Transverse colon (tissue), 4 donors: Measurements from ENCODE around the gene DPP10.

Experiments used
- CTCF ChIP-seq, 5 experiments: fragments of 200-600 bp in 3 of 5; fragments of 450-650 bp in 2 of 5; sonication (generic) in 3 of 5; IDR thresholded peaks; 1 replicate in 2 of 5; 2 replicates in 3 of 5; pipeline ENCODE4 v1.5.1; 2016 to 2017; ENCODE audit warnings: antibody characterized with exemption in 5 of 5, inconsistent platforms in 3 of 5, mild to moderate bottlenecking in 2 of 5, moderate library complexity in 1 of 5
- EP300 ChIP-seq: sonication (generic); formaldehyde crosslinking; IDR thresholded peaks from one replicate; pipeline ENCODE4 v1.6.1; 2017; ENCODE audit warnings: antibody characterized with exemption, low read depth
- POLR2A ChIP-seq: fragments of 450-650 bp; IDR thresholded peaks from one replicate; pipeline ENCODE4 v1.6.1; 2016; ENCODE audit warnings: antibody characterized with exemption, mild to moderate bottlenecking, moderate library complexity
- POLR2AphosphoS5 ChIP-seq, 3 donors: sonication (generic); formaldehyde crosslinking; IDR thresholded peaks; one replicate each; pipeline ENCODE4 v1.6.1; 2016; ENCODE audit warnings: antibody characterized with exemption in 3 of 3

DNA sequence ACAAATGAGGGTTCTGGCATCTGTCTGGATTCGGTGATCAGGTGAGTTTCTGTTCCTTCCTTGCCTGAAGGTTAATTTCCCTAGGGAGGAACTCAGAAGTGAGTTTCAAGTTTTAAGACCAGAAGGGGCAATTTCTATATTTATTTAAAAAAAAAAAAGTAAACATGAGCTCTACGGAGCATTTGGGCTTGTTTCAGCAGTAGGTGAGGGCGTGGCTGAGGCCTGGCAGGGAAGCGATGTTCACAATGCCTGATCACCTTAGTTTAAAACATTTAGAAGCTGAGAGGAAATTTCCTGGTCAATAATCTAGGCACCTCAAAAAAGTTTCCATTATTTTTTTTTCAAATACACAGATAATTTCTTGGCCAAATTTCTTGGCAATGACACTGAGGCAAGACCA, 629.1 kb downstream of the DPP10 start:
- TF ChIP-seq CTCF (IDR thresholded peaks at IDR 0.05) (no peak), POLR2A (no peak), EP300 (no peak), POLR2AphosphoS5 (IDR thresholded peaks at IDR 0.05) (no peak)
